H9 (cell line): ENCODE results near the gene IGIP. TPM values are rescaled to one million over a fixed set of nuclear protein-coding genes. Genes with fewer than 3 reads are reported as not detected.

Source experiments
- DNase-seq: peaks from one replicate; pipeline ENCODE4 v3.0.0-alpha.2; 2017
- H2AFZ ChIP-seq: one replicate; pipeline ENCODE4 v1.6.1; 2013; ENCODE audit warnings: mild to moderate bottlenecking, low read length, control low read depth, moderate library complexity
- H2AK5ac ChIP-seq: 2 replicates; pipeline ENCODE4 v1.6.1; 2013; ENCODE audit warnings: low read length, control low read depth, mixed read lengths; ENCODE audit not compliant: insufficient read length
- H2BK120ac ChIP-seq: one replicate; pipeline ENCODE4 v1.6.1; 2013; ENCODE audit warnings: low read depth, mild to moderate bottlenecking, low read length, control low read depth, inconsistent platforms; ENCODE audit not compliant: poor library complexity, severe bottlenecking
- H2BK12ac ChIP-seq: 2 replicates; pipeline ENCODE4 v1.6.1; 2013; ENCODE audit warnings: low read length, control low read depth, mixed read lengths, low read depth; ENCODE audit not compliant: insufficient read length
- H2BK15ac ChIP-seq: 2 replicates; pipeline ENCODE4 v1.6.1; 2013; ENCODE audit warnings: low read depth, low read length, control low read depth
- H2BK20ac ChIP-seq: one replicate; pipeline ENCODE4 v1.6.1; 2013; ENCODE audit warnings: low read depth, mild to moderate bottlenecking, low read length, control low read depth, inconsistent platforms; ENCODE audit not compliant: poor library complexity, severe bottlenecking
- H2BK5ac ChIP-seq: 2 replicates; pipeline ENCODE4 v1.6.1; 2013; ENCODE audit warnings: low read length, control low read depth, mixed read lengths; ENCODE audit not compliant: insufficient read length
- H3K14ac ChIP-seq: 2 replicates; pipeline ENCODE4 v1.6.1; 2013; ENCODE audit warnings: low read length, control low read depth; ENCODE audit not compliant: insufficient read depth
- H3K18ac ChIP-seq: 2 replicates; pipeline ENCODE4 v1.6.1; 2013; ENCODE audit warnings: low read depth, mild to moderate bottlenecking, mixed read lengths, low read length, control low read depth; ENCODE audit not compliant: insufficient read length
- H3K23ac ChIP-seq: 2 replicates; pipeline ENCODE4 v1.6.1; 2013; ENCODE audit warnings: low read length, control low read depth, mixed read lengths, low read depth; ENCODE audit not compliant: insufficient read length
- H3K23me2 ChIP-seq: 2 replicates; pipeline ENCODE4 v1.6.1; 2013; ENCODE audit warnings: low read depth, mild to moderate bottlenecking, mixed read lengths, low read length, control low read depth; ENCODE audit not compliant: insufficient read length, poor library complexity, severe bottlenecking
- H3K27ac ChIP-seq: 2 replicates; pipeline ENCODE4 v1.5.1; 2013; ENCODE audit warnings: low read length, control low read depth, mixed read lengths, low read depth; ENCODE audit not compliant: insufficient read length
- H3K27me3 ChIP-seq: 2 replicates; pipeline ENCODE4 v1.6.1; 2013; ENCODE audit warnings: low read length, control low read depth, inconsistent platforms; ENCODE audit not compliant: insufficient read depth
- H3K4ac ChIP-seq: 2 replicates; pipeline ENCODE4 v1.6.1; 2013; ENCODE audit warnings: low read depth, mild to moderate bottlenecking, control low read depth, inconsistent platforms, low read length, moderate library complexity
- H3K4me1 ChIP-seq: 2 replicates; pipeline ENCODE4 v1.6.1; 2013; ENCODE audit warnings: low read length, control low read depth, inconsistent platforms; ENCODE audit not compliant: insufficient read depth
- H3K4me2 ChIP-seq: 2 replicates; pipeline ENCODE4 v1.6.1; 2013; ENCODE audit warnings: low read length, control low read depth, mixed read lengths; ENCODE audit not compliant: insufficient read length, insufficient read depth
- H3K56ac ChIP-seq: 2 replicates; pipeline ENCODE4 v1.6.1; 2013; ENCODE audit warnings: low read depth, mild to moderate bottlenecking, mixed read lengths, low read length, control low read depth; ENCODE audit not compliant: insufficient read length
- H3K79me1 ChIP-seq: 2 replicates; pipeline ENCODE4 v1.6.1; 2013; ENCODE audit warnings: low read depth, mild to moderate bottlenecking, moderate library complexity, low read length, control low read depth, inconsistent platforms; ENCODE audit not compliant: insufficient read depth, poor library complexity, severe bottlenecking
- H3K79me2 ChIP-seq: 2 replicates; pipeline ENCODE4 v1.6.1; 2013; ENCODE audit warnings: low read length, control low read depth, inconsistent platforms; ENCODE audit not compliant: insufficient read depth
- H3K9ac ChIP-seq: 2 replicates; pipeline ENCODE4 v1.6.1; 2013; ENCODE audit warnings: low read length, control low read depth, mixed read lengths; ENCODE audit not compliant: insufficient read length; ENCODE audit errors: extremely low read depth
- H3K9me3 ChIP-seq: one replicate; pipeline ENCODE4 v1.6.1; 2013; ENCODE audit warnings: low read depth, low read length, inconsistent platforms; ENCODE audit not compliant: control insufficient read depth
- H3T11ph ChIP-seq: one replicate; pipeline ENCODE4 v1.6.1; 2013; ENCODE audit warnings: mild to moderate bottlenecking, low read length, control low read depth, inconsistent platforms
- H4K20me1 ChIP-seq: one replicate; pipeline ENCODE4 v1.6.1; 2013; ENCODE audit not compliant: control insufficient read depth, insufficient read length, insufficient read depth
- H4K5ac ChIP-seq: 2 replicates; pipeline ENCODE4 v1.6.1; 2013; ENCODE audit warnings: low read depth, mild to moderate bottlenecking, mixed read lengths, low read length, control low read depth; ENCODE audit not compliant: insufficient read length
- H4K8ac ChIP-seq: replicated peaks from 2 replicates; pipeline ENCODE4 v1.6.1; 2013; ENCODE audit warnings: low read length, control low read depth, mixed read lengths, low read depth; ENCODE audit not compliant: insufficient read length
- H4K91ac ChIP-seq: 2 replicates; pipeline ENCODE4 v1.6.1; 2013; ENCODE audit warnings: low read depth, mild to moderate bottlenecking, moderate library complexity, mixed read lengths, low read length, control low read depth; ENCODE audit not compliant: insufficient read length
- H3K27ac Mint-ChIP-seq, 3 experiments: 2 replicates in 2 of 3; 3 replicates in 1 of 3; pipeline ENCODE4 v1.8.0; 2020 to 2021; ENCODE audit warnings: mixed read lengths in 3 of 3, mild to moderate bottlenecking in 1 of 3, moderate library complexity in 1 of 3
- H3K27me3 Mint-ChIP-seq: 2 replicates; pipeline ENCODE4 v1.8.0; 2021; ENCODE audit warnings: low read depth, mild to moderate bottlenecking, moderate library complexity, mixed read lengths
- H3K36me3 Mint-ChIP-seq, 3 experiments: 2 replicates in 2 of 3; 3 replicates in 1 of 3; pipeline ENCODE4 v1.8.0; 2020 to 2021; ENCODE audit warnings: low read depth in 3 of 3, mixed read lengths in 3 of 3; ENCODE audit not compliant: insufficient read depth in 1 of 3
- H3K4me1 Mint-ChIP-seq, 2 experiments: 2 replicates each; pipeline ENCODE4 v1.8.0; 2020; ENCODE audit warnings: mixed read lengths in 2 of 2
- H3K4me3 Mint-ChIP-seq, 2 experiments: 2 replicates in 1 of 2; 3 replicates in 1 of 2; pipeline ENCODE4 v1.8.0; 2020 to 2021; ENCODE audit warnings: mild to moderate bottlenecking in 2 of 2, mixed read lengths in 2 of 2, moderate library complexity in 1 of 2
- H3K9me3 Mint-ChIP-seq, 2 experiments: 2 replicates in 1 of 2; 3 replicates in 1 of 2; pipeline ENCODE4 v1.8.0; 2020; ENCODE audit warnings: mild to moderate bottlenecking in 2 of 2, mixed read lengths in 2 of 2, moderate library complexity in 1 of 2
- WGBS: extraction: QIAGEN DNeasy Blood & Tissue Kit; methylation state at CpG from one replicate; pipeline ENCODE4 v1.1.7; 2013; ENCODE audit warnings: missing lambda C conversion rate, low lambda C conversion rate, mixed read lengths; ENCODE audit not compliant: insufficient read length; ENCODE audit errors: extremely low coverage; 5-methylcytosine and 5-hydroxymethylcytosine counted together
- total RNA-seq: library from RNA; stranded (reverse); gene quantifications from 2 replicates; pipeline ENCODE4 v1.2.1, GENCODE V29; 2021
- TF ChIP-seq, protein P1 (sequence below): fragments of 200-600 bp; sonication (generic); conservative IDR thresholded peaks from 3 replicates; pipeline ENCODE4 v1.8.0; 2021; ENCODE audit warnings: antibody characterized with exemption, mild to moderate bottlenecking

IGIP gene
- total RNA-seq, 1 experiment from 2014 or later: 0.52 TPM

DNA sequence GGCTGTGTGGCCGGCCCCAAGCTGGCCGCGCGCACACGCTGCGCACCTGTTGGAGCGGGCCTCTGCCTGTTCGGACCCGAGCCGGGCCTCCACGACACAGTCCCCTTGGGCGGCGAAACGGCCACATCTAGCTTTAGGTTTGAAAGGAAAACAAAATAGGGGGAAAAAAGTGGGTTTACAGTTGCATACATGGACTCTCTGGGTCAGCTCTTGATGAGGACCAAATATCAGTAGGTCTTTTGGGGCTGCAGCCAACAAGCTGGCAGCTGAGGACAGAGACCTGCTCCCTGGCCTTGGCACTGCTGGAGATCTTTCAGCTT lies 20.7 kb downstream of the IGIP start:
- Histone ChIP-seq H3K56ac (no peak overlapping the region), H3K27me3 (peaks cover 27% of the 10 kb centered on the region), H4K91ac (no peak overlapping the region), H2BK20ac (no peak overlapping the region), H4K8ac (no peak overlapping the region), H2BK120ac (no peak overlapping the region), H2AK5ac (no peak overlapping the region), H3K27ac (no peak overlapping the region), H4K5ac (no peak overlapping the region), H3K79me2 (no peaks in the 10 kb centered on the region), H2BK12ac (no peak overlapping the region), H3K9me3 (no peaks in the 10 kb centered on the region), H4K20me1 (no peaks in the 10 kb centered on the region), H3K14ac (no peak overlapping the region; the same call in 1 of the 2 replicates), H3K18ac (no peak overlapping the region), H3K4ac (no peak overlapping the region), H3K23me2 (peaks cover 8% of the 10 kb centered on the region), H3K4me1 (no peaks in the 10 kb centered on the region), H2BK5ac (no peak overlapping the region), H3K23ac (no peak overlapping the region), H3K79me1 (no peaks in the 10 kb centered on the region), H3T11ph (no peak overlapping the region), H2BK15ac (no peak overlapping the region), H3K9ac (no peak overlapping the region), H2AFZ (no peak overlapping the region), H3K4me2 (peak overlapping the region; percentile 65)
- no CpG with 5 or more reads among the region's 14 CpGs for WGBS
- H3K27ac Mint-ChIP-seq: no peak overlapping the region
- no peaks in the 10 kb centered on the region; a peak in 1 of 5 replicates for H3K9me3 Mint-ChIP-seq
- no peak for DNase-seq
- peak overlapping the region; percentile 59 to 80 for H3K4me3 Mint-ChIP-seq
- TF ChIP-seq, protein P1, sequence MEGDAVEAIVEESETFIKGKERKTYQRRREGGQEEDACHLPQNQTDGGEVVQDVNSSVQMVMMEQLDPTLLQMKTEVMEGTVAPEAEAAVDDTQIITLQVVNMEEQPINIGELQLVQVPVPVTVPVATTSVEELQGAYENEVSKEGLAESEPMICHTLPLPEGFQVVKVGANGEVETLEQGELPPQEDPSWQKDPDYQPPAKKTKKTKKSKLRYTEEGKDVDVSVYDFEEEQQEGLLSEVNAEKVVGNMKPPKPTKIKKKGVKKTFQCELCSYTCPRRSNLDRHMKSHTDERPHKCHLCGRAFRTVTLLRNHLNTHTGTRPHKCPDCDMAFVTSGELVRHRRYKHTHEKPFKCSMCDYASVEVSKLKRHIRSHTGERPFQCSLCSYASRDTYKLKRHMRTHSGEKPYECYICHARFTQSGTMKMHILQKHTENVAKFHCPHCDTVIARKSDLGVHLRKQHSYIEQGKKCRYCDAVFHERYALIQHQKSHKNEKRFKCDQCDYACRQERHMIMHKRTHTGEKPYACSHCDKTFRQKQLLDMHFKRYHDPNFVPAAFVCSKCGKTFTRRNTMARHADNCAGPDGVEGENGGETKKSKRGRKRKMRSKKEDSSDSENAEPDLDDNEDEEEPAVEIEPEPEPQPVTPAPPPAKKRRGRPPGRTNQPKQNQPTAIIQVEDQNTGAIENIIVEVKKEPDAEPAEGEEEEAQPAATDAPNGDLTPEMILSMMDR: no peak
- H3K36me3 Mint-ChIP-seq: no peaks in the 10 kb centered on the region
- H3K27me3 Mint-ChIP-seq: peaks cover 53% of the 10 kb centered on the region
- H3K4me1 Mint-ChIP-seq: peaks cover 18 to 20% of the 10 kb centered on the region in 2 experiments
